ENCODE data around the gene MAP3K7. TPM values are rescaled to one million over a fixed set of nuclear protein-coding genes. Genes with fewer than 3 reads are reported as not detected.
A peak's percentile ranks its signal among the peaks of the same experiment; 100 is the strongest.

Gene MAP3K7
- total and polyA plus RNA-seq, 2 of the 4 experiments (the other 2 are of a cell fraction) = 26.5 to 29.9 TPM

DNA sequence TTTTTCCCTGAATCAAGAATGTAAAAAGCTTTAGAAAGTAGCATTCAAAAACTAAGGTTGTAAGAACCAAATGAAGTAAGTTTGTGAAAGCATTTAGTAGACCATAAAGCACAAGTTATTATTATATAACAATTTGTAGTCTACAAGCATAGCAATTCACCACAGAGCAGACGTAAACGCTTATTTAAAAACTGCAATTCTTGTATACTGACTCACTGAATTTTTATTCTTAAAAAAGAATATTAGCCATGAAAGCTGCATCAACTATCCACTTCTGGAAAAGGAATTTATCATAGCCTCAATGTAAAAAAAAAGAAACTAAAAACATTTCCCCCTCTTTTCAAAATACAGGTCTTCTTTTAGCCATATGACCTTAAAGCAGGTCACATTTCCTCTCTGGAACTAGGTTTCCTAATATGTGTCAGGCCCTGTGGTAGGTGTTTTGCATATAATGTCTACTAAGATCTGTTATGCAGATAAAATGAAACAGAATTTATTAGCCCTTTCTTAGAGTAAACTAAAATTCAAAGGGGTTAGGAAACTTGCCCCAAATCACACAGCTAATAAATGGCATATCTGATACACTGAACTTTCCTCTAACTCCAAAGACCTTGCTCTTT, 2.1 kb downstream of the MAP3K7 start:
- no peak overlapping the region for H2BK15ac ChIP-seq (ENCODE audit: low read depth, low read length)
- in situ Hi-C loops (cut with MboI; ENCODE audit: low sequenced_read_pairs) (no loop called here), dilution Hi-C loops (cut with HindIII; ENCODE audit: low sequenced_read_pairs, unreplicated experiment) (no loop called here), intact Hi-C loops (cut with micrococcal nuclease) (no loop called here)
- H4K8ac ChIP-seq (ENCODE audit: low read depth in 2 of 2, low read length in 2 of 2) = no peak overlapping the region
- no peak overlapping the region for H2AK5ac ChIP-seq (ENCODE audit: low read depth, low read length)
- H3K56ac ChIP-seq (ENCODE audit: extremely low read depth, insufficient read depth, low read length) = no peak overlapping the region
- no peak overlapping the region for H4K91ac ChIP-seq (ENCODE audit: insufficient read depth, low read depth, low read length)
- H3K9me1 ChIP-seq (ENCODE audit: insufficient read depth, low read length) = no peaks in the 10 kb centered on the region
- H2AK9ac ChIP-seq (replicated peaks; ENCODE audit: low read depth, low read length, poor library complexity) = no peak overlapping the region
- H3K4me2 ChIP-seq (ENCODE audit: low read depth, low read length) = peak overlapping the region; percentile 99
- H3K18ac ChIP-seq (ENCODE audit: low read depth, low read length) = no peak overlapping the region
- DNase-seq (peak; percentile 61), ATAC-seq (ENCODE audit: low read depth) (no peak)
- H3K14ac ChIP-seq (replicated peaks; ENCODE audit: low read depth, low read length) = no peak overlapping the region
- H3K4me1 ChIP-seq (ENCODE audit: control insufficient read depth, insufficient read depth, low read length) = peaks cover 6% of the 10 kb centered on the region
- peaks cover 0 to 28% of the 10 kb centered on the region in 2 experiments; a peak in 2 of 4 replicates for H3K79me1 ChIP-seq (ENCODE audit: low read depth in 1 of 2, low read length in 2 of 2)
- no peak overlapping the region for H2AFZ ChIP-seq (replicated peaks; ENCODE audit: low read length, poor library complexity)
- no peak overlapping the region for H4K5ac ChIP-seq (ENCODE audit: low read depth, low read length)
- WGBS, 2 experiments (ENCODE audit: extremely low coverage in 2 of 2, insufficient read length in 1 of 2) = no CpG with 5 or more reads among the region's 2 CpGs
- H3K9ac ChIP-seq (ENCODE audit: low read depth, low read length) = no peak overlapping the region; the same call in 1 of the 2 replicates
- no peaks in the 10 kb centered on the region for H3K36me3 ChIP-seq (ENCODE audit: control insufficient read depth, insufficient read depth, low read length)
- no peak overlapping the region for H3K4ac ChIP-seq (ENCODE audit: low read depth, low read length)
- H2BK120ac ChIP-seq (ENCODE audit: low read depth, low read length) = no peak overlapping the region
- ChIA-PET POLR2A (ENCODE audit: unreplicated experiment) (no interaction called here), CTCF (no interaction called here)
- BruUV-seq (replicated peaks) = no TSS peak
- H3K27ac ChIP-seq (ENCODE audit: insufficient read depth, low read length) = no peak overlapping the region
- peak overlapping the region; percentile 56 for H2BK5ac ChIP-seq (ENCODE audit: low read depth, low read length, poor library complexity, severe bottlenecking)
- H3K9me3 ChIP-seq (ENCODE audit: control insufficient read depth, insufficient read depth, low read length) = no peaks in the 10 kb centered on the region
- H3K27me3 ChIP-seq (ENCODE audit: control insufficient read depth, insufficient read depth, low read length) = no peaks in the 10 kb centered on the region
- peak overlapping the region; percentile 25; the same call in 1 of the 2 replicates for H3K4me3 ChIP-seq (ENCODE audit: insufficient read depth, low read depth, low read length)
- no peak overlapping the region for H2BK20ac ChIP-seq (ENCODE audit: low read depth, low read length)
- H4K20me1 ChIP-seq (ENCODE audit: insufficient read depth, low read length) = peaks cover 31% of the 10 kb centered on the region; the same call in 1 of the 2 replicates
- no peak for TF ChIP-seq BHLHE40 (IDR thresholded peaks at IDR 0.05; ENCODE audit: low read depth, low read length)
- no peak for TF ChIP-seq MAFK (IDR thresholded peaks at IDR 0.05; ENCODE audit: low read depth, low read length)
- no peak for TF ChIP-seq RFX5 (IDR thresholded peaks at IDR 0.05; ENCODE audit: low read depth, low read length)
- no peak for TF ChIP-seq USF2 (IDR thresholded peaks at IDR 0.05; ENCODE audit: low read depth, low read length)
- TF ChIP-seq, protein P1, sequence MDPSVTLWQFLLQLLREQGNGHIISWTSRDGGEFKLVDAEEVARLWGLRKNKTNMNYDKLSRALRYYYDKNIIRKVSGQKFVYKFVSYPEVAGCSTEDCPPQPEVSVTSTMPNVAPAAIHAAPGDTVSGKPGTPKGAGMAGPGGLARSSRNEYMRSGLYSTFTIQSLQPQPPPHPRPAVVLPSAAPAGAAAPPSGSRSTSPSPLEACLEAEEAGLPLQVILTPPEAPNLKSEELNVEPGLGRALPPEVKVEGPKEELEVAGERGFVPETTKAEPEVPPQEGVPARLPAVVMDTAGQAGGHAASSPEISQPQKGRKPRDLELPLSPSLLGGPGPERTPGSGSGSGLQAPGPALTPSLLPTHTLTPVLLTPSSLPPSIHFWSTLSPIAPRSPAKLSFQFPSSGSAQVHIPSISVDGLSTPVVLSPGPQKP (IDR thresholded peaks at IDR 0.05; ENCODE audit: borderline replicate concordance, low read depth, low read length) = no peak
- no peak for TF ChIP-seq MXI1 (IDR thresholded peaks at IDR 0.05; ENCODE audit: borderline replicate concordance, low read depth, low read length)
- TF ChIP-seq CEBPB (IDR thresholded peaks at IDR 0.05; ENCODE audit: low read depth, low read length) = no peak
- TF ChIP-seq, protein P2, sequence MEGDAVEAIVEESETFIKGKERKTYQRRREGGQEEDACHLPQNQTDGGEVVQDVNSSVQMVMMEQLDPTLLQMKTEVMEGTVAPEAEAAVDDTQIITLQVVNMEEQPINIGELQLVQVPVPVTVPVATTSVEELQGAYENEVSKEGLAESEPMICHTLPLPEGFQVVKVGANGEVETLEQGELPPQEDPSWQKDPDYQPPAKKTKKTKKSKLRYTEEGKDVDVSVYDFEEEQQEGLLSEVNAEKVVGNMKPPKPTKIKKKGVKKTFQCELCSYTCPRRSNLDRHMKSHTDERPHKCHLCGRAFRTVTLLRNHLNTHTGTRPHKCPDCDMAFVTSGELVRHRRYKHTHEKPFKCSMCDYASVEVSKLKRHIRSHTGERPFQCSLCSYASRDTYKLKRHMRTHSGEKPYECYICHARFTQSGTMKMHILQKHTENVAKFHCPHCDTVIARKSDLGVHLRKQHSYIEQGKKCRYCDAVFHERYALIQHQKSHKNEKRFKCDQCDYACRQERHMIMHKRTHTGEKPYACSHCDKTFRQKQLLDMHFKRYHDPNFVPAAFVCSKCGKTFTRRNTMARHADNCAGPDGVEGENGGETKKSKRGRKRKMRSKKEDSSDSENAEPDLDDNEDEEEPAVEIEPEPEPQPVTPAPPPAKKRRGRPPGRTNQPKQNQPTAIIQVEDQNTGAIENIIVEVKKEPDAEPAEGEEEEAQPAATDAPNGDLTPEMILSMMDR (conservative IDR thresholded peaks at IDR 0.05; ENCODE audit: low read depth, low read length) = no peak
- no peak for TF ChIP-seq SMC3 (IDR thresholded peaks at IDR 0.05; ENCODE audit: low read depth, low read length)
- no peak for TF ChIP-seq RCOR1 (IDR thresholded peaks at IDR 0.05; ENCODE audit: insufficient replicate concordance, low read length)
- no peak for TF ChIP-seq MAZ (IDR thresholded peaks at IDR 0.05; ENCODE audit: borderline replicate concordance, low read depth, low read length)
- TF ChIP-seq RAD21 (IDR thresholded peaks at IDR 0.05; ENCODE audit: low read length) = no peak
- H3K23ac ChIP-seq (ENCODE audit: low read depth, low read length) = no peak overlapping the region
